HUES48 (cell line): Measurements from ENCODE around the gene ADAMTSL1.

Experiments
- H3K27ac ChIP-seq: one replicate; pipeline ENCODE4 v1.7.0; 2013; ENCODE audit warnings: low read depth, low read length, inconsistent platforms
- H3K27me3 ChIP-seq: 2 replicates; pipeline ENCODE4 v1.6.1; 2013; ENCODE audit warnings: mild to moderate bottlenecking, low read length; ENCODE audit not compliant: control insufficient read depth, insufficient read depth
- H3K36me3 ChIP-seq: 2 replicates; pipeline ENCODE4 v1.6.1; 2013; ENCODE audit warnings: low read length; ENCODE audit not compliant: control insufficient read depth, insufficient read depth
- H3K4me1 ChIP-seq: 2 replicates; pipeline ENCODE4 v1.6.1; 2013; ENCODE audit warnings: mild to moderate bottlenecking, low read length; ENCODE audit not compliant: control insufficient read depth, insufficient read depth
- H3K4me3 ChIP-seq: 2 replicates; pipeline ENCODE4 v1.5.1; 2013; ENCODE audit warnings: mild to moderate bottlenecking, low read depth, low read length
- H3K9ac ChIP-seq: 2 replicates; pipeline ENCODE4 v1.6.1; 2013; ENCODE audit warnings: mild to moderate bottlenecking, low read depth, low read length, moderate library complexity
- H3K9me3 ChIP-seq: 2 replicates; pipeline ENCODE4 v1.6.1; 2013; ENCODE audit warnings: low read length; ENCODE audit not compliant: control insufficient read depth, insufficient read depth

Gene ADAMTSL1

DNA sequence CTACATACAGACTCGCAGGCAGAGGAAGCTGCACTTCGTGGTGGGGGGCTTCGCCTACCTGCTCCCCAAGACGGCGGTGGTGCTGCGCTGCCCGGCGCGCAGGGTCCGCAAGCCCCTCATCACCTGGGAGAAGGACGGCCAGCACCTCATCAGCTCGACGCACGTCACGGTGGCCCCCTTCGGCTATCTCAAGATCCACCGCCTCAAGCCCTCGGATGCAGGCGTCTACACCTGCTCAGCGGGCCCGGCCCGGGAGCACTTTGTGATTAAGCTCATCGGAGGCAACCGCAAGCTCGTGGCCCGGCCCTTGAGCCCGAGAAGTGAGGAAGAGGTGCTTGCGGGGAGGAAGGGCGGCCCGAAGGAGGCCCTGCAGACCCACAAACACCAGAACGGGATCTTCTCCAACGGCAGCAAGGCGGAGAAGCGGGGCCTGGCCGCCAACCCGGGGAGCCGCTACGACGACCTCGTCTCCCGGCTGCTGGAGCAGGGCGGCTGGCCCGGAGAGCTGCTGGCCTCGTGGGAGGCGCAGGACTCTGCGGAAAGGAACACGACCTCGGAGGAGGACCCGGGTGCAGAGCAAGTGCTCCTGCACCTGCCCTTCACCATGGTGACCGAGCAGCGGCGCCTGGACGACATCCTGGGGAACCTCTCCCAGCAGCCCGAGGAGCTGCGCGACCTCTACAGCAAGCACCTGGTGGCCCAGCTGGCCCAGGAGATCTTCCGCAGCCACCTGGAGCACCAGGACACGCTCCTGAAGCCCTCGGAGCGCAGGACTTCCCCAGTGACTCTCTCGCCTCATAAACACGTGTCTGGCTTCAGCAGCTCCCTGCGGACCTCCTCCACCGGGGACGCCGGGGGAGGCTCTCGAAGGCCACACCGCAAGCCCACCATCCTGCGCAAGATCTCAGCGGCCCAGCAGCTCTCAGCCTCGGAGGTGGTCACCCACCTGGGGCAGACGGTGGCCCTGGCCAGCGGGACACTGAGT is 303.2 kb downstream of the ADAMTSL1 start:
- H3K27ac ChIP-seq = no peak overlapping the region
- no peaks in the 10 kb centered on the region for H3K9me3 ChIP-seq
- H3K9ac ChIP-seq = no peak overlapping the region
- no peak overlapping the region for H3K4me3 ChIP-seq
- H3K4me1 ChIP-seq = no peaks in the 10 kb centered on the region
- H3K27me3 ChIP-seq = no peaks in the 10 kb centered on the region
- H3K36me3 ChIP-seq = no peaks in the 10 kb centered on the region

DNA sequence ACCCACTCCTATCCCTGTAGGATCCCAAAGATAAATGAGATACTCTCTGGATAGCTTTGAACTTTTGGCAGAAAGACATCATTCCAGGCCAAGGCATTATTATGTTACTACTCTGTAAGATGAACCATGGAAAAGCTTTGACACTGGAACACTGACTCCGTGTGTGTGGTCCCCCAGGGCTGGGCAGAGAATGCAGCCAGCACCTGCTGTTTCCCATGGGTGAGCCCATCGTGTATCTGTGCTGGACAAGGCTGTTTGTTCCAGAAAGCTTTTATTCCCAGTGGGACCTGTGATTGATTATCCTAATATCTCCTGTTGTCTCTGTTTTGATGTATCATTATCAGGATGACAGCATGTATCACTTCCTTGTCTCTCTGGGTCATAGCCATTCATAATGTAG is 304.2 kb downstream of the ADAMTSL1 start:
- Histone ChIP-seq H3K36me3 (no peaks in the 10 kb centered on the region), H3K4me1 (no peaks in the 10 kb centered on the region), H3K9ac (no peak overlapping the region), H3K4me3 (no peak overlapping the region), H3K9me3 (no peaks in the 10 kb centered on the region), H3K27ac (no peak overlapping the region), H3K27me3 (no peaks in the 10 kb centered on the region)

GRCh38 chr9:18778846-18779245 is 304.9 kb downstream of the ADAMTSL1 start:
- no peaks in the 10 kb centered on the region for H3K9me3 ChIP-seq
- no peaks in the 10 kb centered on the region for H3K27me3 ChIP-seq
- no peak overlapping the region for H3K4me3 ChIP-seq
- no peaks in the 10 kb centered on the region for H3K36me3 ChIP-seq
- no peaks in the 10 kb centered on the region for H3K4me1 ChIP-seq
- H3K27ac ChIP-seq = no peak overlapping the region
- no peak overlapping the region for H3K9ac ChIP-seq

DNA sequence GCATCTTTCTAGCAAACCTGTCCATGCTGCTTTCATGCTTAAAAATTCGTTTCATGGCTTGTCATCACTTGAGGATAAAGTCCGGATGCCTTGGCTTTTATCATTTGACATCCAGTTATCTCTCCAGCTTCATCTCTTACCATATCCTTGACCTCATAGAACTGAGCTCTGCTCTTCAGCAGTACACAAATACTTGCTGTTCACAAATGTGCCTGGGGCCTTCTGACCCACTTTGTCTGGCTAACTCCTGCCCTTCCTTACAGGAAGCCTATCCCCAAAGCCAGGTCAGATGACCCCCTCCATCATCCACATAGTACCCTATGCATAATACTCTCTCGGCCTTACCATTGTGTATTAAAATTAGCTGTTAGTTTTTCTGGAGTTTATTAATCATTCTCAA is 310.0 kb downstream of the ADAMTSL1 start:
- Histone ChIP-seq H3K27ac (no peak overlapping the region), H3K9ac (no peak overlapping the region), H3K36me3 (no peaks in the 10 kb centered on the region), H3K4me3 (no peak overlapping the region), H3K9me3 (no peaks in the 10 kb centered on the region), H3K27me3 (no peaks in the 10 kb centered on the region), H3K4me1 (no peaks in the 10 kb centered on the region)

GRCh38 chr9:18785604-18786003 is 311.7 kb downstream of the ADAMTSL1 start:
- Histone ChIP-seq H3K9ac (no peak overlapping the region), H3K9me3 (no peaks in the 10 kb centered on the region), H3K27me3 (no peaks in the 10 kb centered on the region), H3K4me3 (no peak overlapping the region), H3K4me1 (no peaks in the 10 kb centered on the region), H3K27ac (no peak overlapping the region), H3K36me3 (no peaks in the 10 kb centered on the region)

GRCh38 chr9:18786196-18786595 is 312.2 kb downstream of the ADAMTSL1 start:
- H3K9me3 ChIP-seq = no peaks in the 10 kb centered on the region
- H3K27me3 ChIP-seq = no peaks in the 10 kb centered on the region
- no peaks in the 10 kb centered on the region for H3K4me1 ChIP-seq
- no peaks in the 10 kb centered on the region for H3K36me3 ChIP-seq
- H3K4me3 ChIP-seq = no peak overlapping the region
- no peak overlapping the region for H3K9ac ChIP-seq
- no peak overlapping the region for H3K27ac ChIP-seq

DNA sequence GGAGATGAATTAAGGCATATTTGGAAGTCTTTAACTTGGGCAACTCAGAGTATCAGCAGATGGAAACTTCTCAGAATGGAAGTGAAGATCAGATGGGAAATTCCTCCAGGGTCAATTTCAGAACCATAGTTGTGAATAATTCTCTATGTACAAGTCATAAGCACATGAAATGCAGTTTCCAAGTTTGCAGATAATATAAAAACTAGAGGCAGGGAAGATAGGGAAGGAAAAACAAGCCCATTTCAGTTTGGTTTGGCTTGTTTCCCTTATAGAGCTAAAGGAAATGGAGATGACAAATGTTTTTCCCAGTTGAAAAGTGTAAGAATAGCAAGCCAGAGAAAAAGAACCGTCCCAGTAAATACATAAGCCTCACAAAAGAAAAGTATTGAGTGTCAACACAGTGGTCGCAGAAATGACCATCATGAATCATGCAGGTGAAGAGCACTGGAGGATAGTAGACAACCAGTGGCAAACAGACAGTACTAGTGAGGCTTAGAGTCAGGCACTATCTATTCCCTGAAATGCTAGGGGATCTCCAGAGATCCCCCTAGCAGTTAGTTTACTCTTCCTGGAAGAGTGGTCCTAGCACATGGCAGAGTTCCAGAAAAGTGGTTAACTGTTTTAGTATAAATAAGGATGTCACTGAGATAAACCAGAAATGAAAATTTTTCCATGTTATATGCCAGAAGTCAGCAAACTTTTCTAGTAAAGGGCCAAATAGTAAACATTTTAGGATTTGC is 313.1 kb downstream of the ADAMTSL1 start:
- Histone ChIP-seq H3K4me3 (no peak overlapping the region), H3K27me3 (no peaks in the 10 kb centered on the region), H3K9ac (no peak overlapping the region), H3K9me3 (no peaks in the 10 kb centered on the region), H3K4me1 (no peaks in the 10 kb centered on the region), H3K36me3 (no peaks in the 10 kb centered on the region), H3K27ac (no peak overlapping the region)

DNA sequence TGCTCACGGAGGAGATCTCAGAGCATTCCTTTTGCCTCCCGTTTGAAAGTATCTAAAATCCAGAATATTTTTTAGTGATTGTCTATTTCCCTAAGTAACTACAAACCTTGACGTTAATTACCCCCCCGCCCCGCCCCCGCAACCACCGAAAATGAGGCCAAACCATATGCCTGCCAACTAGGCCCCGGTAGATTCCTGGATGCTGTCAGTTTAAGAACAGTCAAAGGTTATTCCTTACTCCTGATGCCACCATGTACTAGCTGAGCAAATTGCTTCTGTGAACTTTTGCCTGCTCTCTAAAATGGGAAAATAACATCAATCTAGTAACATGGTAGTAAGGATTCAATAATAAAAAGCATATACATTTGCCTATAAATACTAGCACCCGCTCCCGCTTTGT is 314.3 kb downstream of the ADAMTSL1 start:
- H3K4me1 ChIP-seq = no peaks in the 10 kb centered on the region
- H3K27me3 ChIP-seq = no peaks in the 10 kb centered on the region
- H3K36me3 ChIP-seq = no peaks in the 10 kb centered on the region
- no peak overlapping the region for H3K27ac ChIP-seq
- H3K9me3 ChIP-seq = no peaks in the 10 kb centered on the region
- no peak overlapping the region for H3K9ac ChIP-seq
- H3K4me3 ChIP-seq = no peak overlapping the region

GRCh38 chr9:18791074-18791473 is 317.1 kb downstream of the ADAMTSL1 start:
- H3K9ac ChIP-seq = no peak overlapping the region
- H3K4me3 ChIP-seq = no peak overlapping the region
- no peaks in the 10 kb centered on the region for H3K4me1 ChIP-seq
- no peaks in the 10 kb centered on the region for H3K27me3 ChIP-seq
- no peaks in the 10 kb centered on the region for H3K36me3 ChIP-seq
- H3K9me3 ChIP-seq = no peaks in the 10 kb centered on the region
- no peak overlapping the region for H3K27ac ChIP-seq

DNA sequence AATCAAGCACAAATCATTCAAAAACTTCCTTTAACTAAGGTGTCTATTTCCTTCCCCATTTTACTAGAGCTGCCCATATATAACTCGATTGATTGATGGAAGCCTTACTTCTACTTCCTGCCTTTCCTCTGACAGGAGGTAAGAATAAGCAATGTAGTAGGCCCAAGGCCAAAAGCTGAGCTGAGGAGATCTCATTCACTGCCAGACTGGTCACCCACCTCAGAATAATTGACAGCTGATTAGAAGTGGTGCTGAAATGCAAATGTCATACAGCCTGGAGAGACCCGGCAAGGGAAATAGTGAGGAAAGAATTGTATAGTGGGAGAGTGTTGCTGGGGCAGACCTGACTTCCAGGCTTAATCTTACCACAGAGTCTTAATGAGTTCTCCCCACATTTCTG is 319.2 kb downstream of the ADAMTSL1 start:
- H3K9ac ChIP-seq = no peak overlapping the region
- no peak overlapping the region for H3K27ac ChIP-seq
- no peaks in the 10 kb centered on the region for H3K36me3 ChIP-seq
- H3K4me3 ChIP-seq = no peak overlapping the region
- H3K4me1 ChIP-seq = no peaks in the 10 kb centered on the region
- no peaks in the 10 kb centered on the region for H3K27me3 ChIP-seq
- no peaks in the 10 kb centered on the region for H3K9me3 ChIP-seq
